Measurements from ENCODE around the gene VWA3A.

VWA3A gene

DNA sequence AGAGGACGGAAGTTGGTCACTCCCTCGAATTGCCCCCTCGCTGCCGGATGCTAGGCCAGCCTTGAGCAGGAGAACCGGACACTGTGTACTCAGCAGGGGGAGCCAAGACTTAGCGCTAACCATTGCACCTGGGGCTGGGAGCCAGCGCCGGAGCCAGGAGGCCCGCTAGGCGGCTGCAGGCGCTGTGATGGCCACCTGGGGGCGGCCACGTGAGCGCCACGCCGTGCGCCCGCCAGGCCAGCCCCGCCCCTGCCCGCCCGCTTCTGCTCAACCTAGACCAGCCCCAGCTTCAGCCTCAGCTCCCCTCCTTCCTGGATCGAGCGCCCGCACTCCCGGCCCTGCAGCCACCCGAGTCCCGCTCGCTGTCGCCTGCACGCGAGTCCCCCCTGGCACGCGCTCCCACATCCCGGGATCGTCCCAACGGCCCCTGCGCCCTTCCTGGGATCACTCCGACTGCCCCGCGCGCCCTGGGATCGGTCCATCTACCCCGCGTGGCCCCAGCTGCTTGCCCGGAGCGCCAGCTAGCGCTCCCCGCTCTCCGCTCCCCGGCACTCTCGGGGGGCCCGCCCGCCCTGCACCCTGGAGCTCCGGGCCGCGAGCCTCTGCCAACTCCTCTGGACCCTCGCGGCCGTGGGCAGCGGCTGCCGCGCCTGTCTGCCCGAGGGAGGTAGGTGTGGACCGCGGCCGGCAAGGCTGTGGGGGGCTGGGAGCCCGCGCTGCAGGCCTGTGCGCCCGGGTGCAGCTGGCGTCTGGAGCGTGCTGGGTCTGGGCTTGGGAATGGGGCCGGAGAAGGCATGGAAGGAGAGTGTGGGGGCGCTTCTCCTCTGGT, 113.9 kb downstream of the VWA3A start, which contains the start of gene EEF2K:
Gene EEF2K, plus strand, starts transcription at position 266 of the 829 bp plus-strand sequence. CDS start 19,452 bp downstream, outside the sequence.
- DNase-seq = peak; percentile 92
